ENCODE measurements around the gene TXNRD1.
A peak's percentile ranks its signal among the peaks of the same experiment; 100 is the strongest.
"Not testable (repeated sequence)": the region's sequence is repeated elsewhere in the genome, so short reads cannot be mapped to it uniquely, and the experiment has no call there.

TXNRD1 gene

GRCh38 chr12:104215638-104216297 lies at the start of gene TXNRD1:
Gene TXNRD1 (plus strand): TSS chr12:104215779. CDS start chr12:104215803, 24 bp downstream.
- ATAC-seq = peak; percentile 88
- DNase-seq = peak; percentile 89

GRCh38 chr12:104165801-104166200 lies 49.8 kb upstream of the TXNRD1 start:
- no peak for DNase-seq
- ATAC-seq = no peak

DNA sequence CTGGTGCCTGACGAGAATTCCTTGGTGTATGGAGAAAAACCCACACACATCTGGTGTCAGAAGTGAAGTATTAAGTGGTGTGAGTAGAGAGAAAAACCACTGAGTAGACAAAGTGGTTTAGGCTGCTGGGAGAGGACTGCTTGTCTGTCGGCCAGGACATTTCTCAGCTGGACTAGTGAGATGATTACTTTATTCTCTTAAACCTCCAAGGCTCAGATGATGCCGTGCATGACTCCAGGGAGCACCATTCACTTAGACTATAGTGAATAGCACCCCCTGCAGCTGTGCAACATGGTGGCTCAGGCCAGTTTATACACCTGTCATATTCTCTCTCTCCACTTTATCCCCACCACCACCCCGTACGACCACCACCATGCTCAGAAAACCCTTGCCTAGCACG lies 49.1 kb upstream of the TXNRD1 start:
- ATAC-seq (no peak), DNase-seq (no peak)

- DNase-seq (no peak), ATAC-seq (no peak)
Observed at GRCh38 chr12:104167519-104168458, 47.8 kb upstream of the TXNRD1 start.

DNA sequence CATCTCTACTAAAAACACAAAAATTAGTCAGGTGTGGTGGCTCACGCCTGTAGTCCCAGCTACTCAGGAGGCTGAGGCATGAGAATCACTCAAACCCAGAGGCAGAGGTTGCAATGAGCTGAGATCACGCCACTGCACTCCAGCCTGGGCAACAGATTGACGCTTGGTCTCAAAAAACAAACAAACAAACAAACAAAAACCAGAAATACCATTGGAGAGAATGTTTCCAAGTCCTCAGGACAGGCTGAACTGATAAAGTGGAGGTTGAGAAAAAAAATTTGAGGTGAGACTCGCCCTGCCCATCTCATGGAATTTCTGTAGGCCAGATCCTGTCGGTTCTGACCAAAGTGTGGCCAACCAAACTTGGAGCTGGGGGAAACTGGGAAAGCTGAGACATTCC lies 47.0 kb upstream of the TXNRD1 start:
- no peak for ATAC-seq
- DNase-seq = no peak

- DNase-seq = no peak
- ATAC-seq = no peak
Observed at GRCh38 chr12:104171785-104172569, 43.6 kb upstream of the TXNRD1 start.

- ATAC-seq (no peak), DNase-seq (no peak)
Observed at GRCh38 chr12:104172570-104172947, 43.0 kb upstream of the TXNRD1 start.

DNA sequence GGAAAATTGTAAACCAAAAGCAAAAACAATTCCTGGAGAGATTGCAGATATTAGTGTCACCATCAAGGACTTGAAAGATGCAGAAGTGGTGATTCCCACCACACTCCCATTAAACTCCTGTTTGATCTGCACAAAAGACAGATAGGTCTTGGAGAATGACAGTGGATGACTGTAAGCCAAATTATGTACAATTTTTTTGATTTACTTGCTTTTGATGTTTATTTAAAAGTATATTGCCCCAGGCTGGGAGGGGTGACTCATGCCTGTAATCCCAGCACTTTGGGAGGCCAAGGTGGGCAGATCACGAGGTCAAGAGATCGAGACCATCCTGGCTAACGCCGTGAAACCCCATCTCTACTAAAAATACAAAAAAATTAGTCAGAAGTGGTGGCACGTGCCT lies 41.8 kb upstream of the TXNRD1 start:
- DNase-seq, ATAC-seq: not testable (repeated sequence)

DNA sequence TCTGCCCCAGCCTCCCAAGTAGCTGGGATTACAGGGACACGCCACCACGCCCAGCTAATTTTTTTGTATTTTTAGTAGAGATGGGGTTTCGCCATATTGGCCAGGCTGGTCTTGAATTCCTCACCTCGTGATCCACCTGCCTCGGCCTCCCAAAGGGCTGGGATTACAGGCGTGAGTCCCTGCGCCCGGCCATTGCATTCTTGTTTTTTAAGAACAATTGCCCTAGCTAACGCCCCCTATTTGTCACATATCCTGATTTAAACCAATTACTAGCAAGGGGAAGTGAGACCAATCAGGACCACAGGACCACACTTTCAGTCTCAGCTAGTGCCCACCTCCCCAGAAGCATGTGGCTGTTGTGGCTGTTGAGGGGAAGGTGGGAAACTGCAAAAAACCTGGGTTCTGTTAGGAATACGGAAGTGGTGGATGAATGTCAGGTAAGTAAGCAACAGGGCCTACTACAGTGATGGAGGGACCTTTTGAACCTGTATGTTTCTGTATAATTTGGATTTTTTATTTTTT lies 39.8 kb upstream of the TXNRD1 start:
- no peak for ATAC-seq
- DNase-seq = no peak

DNA sequence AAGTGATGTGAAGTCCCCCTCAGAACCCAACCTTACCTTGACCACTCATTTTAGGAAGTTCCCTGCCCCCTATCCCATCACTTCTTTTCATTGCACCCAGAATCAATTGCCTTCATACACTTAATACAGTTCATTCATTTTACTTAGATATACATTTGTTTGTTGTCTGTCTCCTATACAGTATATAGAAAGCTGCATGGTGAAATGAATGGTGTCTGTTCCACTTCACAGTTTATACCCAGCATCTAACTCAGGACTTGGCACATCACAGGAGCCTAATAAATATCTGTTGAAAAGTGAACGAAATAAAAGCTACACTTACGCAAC lies 38.3 kb upstream of the TXNRD1 start:
- ATAC-seq (no peak), DNase-seq (no peak)

- ATAC-seq = peak; percentile 59
- peak; percentile 19 for DNase-seq
Observed at GRCh38 chr12:104177663-104178501, 37.7 kb upstream of the TXNRD1 start.

DNA sequence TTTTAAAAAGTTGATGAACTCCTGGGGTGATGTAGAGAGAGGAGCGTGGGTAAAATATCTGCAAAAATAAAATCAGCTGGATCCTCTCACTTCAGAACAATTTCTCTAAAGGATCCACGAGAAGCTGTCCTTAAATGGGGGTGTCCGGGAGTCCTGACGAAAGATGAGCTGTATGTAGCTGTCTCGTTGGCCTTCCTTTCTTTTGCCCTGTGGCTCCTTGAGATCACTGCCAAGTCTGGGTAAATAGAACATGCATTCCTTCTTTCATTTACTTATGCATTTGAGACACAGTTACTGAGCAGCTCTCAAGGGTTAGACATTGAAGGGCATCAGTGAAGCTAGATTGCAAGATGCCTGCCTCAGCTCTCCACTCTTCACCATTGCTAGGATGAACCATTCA lies 35.2 kb upstream of the TXNRD1 start:
- DNase-seq (no peak), ATAC-seq (no peak)

DNA sequence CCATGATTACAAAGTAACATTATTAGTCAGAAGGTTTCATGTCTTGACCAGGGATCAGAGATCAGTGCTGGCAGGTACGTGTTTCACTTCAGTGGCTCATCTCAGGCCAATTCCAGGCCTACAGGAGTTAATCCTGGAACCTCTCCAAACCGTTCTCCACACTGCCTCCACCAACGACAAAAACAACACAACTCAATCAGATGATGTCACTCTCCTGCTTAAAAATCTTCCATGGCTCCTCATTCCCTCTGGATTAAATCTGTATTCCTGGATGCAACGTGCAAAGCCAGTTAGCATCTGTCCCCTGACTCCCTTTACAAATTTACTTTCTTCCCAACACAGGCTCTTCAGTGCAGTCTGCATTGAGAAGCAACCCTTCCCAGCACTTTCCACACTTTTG lies 34.3 kb upstream of the TXNRD1 start:
- no peak for ATAC-seq
- DNase-seq = no peak

DNA sequence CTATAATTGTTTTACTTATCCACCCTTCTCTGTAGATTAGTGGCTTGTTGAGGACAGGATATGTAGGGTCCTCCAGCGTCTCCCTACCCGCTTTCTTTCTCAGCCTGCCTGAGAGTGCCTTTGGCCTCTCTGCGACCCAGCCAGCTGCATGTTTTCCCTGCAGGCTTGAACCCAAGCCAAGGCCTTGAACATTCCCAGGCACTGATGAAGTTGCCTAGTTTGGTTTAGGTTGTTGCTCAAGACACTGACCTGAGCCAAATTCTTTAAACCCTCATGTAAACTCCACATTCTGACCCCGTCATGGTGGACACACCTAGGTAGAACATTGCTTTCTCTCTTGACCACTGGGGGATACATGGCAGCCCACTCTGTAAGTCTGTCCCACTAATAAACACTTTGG lies 33.4 kb upstream of the TXNRD1 start:
- DNase-seq = no peak
- ATAC-seq = no peak

DNA sequence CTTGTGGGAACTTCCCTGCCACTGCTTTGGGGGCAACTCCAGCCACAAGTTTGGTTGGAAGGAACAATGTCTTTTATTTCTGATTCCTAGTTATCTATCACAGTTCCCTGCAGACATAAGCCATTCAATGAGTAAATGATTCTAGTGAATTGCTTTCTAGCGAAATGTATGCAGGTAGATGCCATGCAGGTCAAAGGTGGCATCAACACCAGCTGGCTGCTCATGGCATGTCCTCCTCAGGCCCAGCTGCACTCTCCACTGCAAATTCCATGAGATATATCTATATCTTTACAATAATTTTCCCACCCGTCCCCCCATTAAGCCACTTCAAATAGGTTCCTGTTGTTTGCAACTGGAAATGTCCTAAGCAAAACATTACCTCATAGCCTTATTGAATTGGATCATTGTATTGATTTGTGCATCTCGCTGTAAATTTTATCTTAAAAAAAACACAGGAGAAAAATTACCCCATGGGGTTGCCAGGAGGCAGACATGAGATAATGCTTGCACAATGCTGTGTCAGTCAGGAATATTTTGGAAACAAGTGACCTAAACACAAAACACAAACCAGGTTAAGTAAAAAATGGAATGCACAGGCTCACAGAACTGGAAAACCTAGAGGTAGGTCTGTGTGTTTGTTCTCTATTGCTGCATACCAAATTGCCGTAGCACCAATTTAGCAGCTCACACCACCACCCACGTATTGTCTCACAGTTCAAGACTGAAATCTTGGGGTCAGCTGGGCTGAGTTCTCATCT lies 32.8 kb upstream of the TXNRD1 start:
- DNase-seq (no peak), ATAC-seq (no peak)

DNA sequence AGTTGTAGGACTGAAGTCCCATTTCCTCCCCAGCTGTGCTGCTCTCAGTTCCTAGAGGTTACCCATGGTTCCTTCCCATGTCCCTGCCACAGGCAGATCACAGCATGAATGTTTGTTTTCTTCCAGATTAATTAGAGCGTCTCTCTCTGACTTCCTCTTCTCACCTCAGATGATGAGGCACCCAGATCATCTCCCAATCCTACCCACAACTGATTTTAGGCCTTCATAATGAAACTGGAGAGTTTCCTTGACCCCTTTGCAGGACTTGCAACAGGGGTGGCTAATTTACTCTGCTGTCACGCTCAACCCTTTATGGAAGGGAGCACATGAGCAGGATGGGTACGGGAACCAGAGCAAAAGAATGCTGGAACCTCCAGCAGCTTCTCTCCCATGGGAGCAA lies 32.1 kb upstream of the TXNRD1 start:
- ATAC-seq (peak; percentile 23), DNase-seq (no peak)

DNA sequence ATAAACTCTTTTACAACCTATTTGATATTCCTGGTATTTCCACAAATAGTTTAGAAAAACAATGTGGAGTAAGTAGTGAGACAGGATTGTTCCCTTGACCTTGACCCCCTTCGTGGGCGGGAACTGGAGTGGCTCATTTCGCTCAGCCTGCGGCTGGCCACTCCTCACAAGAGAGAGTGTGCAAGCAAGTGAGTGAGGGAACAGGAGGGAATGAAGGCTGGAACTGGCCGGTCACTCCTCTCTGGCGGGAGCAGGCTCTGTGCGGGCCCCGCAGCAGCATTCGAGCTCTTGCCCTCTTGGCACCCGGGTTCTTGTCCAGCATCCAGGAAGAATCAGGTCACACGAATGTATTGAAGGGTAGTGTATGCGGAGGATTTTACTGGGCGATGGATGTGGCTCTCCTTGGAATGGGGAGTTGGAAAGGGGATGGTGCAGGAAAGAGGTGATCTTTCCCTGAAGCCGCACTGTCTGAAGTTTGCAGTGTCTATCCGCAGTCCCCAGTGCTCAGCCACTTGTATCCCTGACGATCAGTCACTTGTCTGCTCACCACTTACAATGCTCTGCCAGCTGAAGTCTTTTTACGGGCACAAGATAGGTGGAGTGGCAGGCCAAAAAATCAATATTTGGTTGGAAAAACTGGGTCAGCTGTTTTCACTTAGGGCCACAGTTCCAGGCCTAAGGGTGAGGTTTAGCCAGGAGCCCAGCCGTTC lies 28.0 kb upstream of the TXNRD1 start:
- DNase-seq = no peak
- no peak for ATAC-seq

DNA sequence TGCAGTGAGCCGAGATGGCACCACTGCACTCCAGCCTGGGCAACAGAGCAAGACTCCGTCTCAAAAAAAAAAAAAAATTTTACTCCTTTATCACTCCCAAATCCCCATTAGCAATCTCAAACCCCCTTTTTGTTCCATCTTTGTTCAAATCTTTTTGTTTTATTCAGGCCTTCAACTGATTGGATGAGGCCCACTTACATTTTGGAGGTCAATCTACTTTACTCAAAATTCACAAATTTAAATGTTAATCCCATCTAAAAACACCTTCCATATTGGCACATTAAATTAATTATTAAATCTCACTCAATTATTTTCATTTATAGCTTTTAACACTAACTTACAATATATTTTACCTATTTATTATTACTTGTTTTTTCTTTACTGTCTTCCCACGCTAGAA lies 27.0 kb upstream of the TXNRD1 start:
- ATAC-seq = no peak
- no peak for DNase-seq

- ATAC-seq (no peak), DNase-seq (no peak)
Observed at GRCh38 chr12:104189915-104190555, 25.5 kb upstream of the TXNRD1 start.

DNA sequence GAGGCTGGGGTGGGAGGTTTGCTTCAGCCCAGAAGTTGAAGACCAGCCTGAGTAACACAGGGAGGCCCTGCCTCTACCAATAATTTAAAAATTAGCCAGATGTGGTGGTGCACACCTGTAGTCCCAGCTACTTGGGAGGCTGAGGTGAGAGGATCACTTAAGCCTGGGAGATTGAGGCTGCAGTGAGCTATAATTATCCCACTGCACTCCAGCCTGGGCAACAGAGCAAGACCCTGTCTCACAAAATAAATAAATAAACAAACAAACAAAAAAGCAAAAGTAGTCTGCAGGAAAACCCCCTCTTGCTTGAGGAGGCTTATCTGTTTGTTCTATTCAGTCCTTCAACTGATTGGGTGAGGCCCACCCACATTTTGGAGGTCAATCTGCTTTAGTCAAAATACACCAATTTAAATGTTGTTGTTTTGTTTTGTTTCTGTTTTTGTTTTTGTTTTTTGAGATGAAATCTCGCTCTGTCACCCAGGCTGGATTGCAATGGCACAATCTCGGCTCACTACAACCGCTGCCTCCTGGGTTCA lies 24.9 kb upstream of the TXNRD1 start:
- ATAC-seq (no peak), DNase-seq (no peak)

Measured in stimulated activated naive CD8-positive, alpha-beta T cell treated with anti-CD3 and anti-CD28 coated beads, Interleukin-15, Interleukin-2, amounts not matched to agents 100 U/mL and 50 U/mL, for 24 hours (primary cell).